Measurements from ENCODE around the gene CNIH4. TPM values are rescaled to one million over a fixed set of nuclear protein-coding genes. Genes with fewer than 3 reads are reported as not detected.

CNIH4 gene
- total RNA-seq, 1 donor from 2014 or later = 70.2 TPM

DNA sequence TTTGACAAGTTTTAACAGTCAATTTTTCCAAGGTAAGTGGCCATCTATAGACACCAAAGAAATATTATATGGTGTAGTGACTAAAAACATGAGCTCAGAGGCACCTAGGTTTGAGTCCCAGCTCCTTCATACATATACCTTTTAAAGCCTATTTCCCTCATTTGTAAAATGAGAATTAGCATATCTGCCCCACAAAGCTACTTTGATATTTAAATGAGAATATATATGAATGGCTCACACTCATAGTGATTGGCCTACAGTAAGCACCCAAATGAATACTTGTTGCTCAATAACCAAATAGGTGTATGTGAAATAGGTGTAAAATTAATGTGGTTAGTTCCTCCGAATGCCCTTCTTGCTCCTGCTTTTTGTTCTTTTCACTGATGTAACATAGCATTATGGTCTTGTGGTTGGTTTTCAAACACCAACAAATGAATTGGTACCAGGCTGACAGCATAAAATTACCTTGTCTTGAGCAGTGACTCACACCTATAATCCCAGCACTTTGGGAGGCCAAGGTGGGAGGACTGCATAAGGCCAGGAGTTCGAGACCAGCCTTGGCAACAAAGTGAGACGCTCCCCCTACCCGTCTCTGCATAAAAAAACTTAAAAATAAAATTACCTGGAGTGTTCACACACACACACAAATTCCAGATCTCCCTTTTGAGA, 25.3 kb downstream of the CNIH4 start:
- Mint-ChIP-seq H3K4me1 (peaks cover 11% of the 10 kb centered on the region), H3K27ac (ENCODE audit: unreplicated experiment) (no peak overlapping the region), H3K36me3 (ENCODE audit: low read depth) (peaks cover 2% of the 10 kb centered on the region), H3K27me3 (ENCODE audit: low read depth) (no peaks in the 10 kb centered on the region), H3K4me3 (no peak overlapping the region), H3K9me3 (no peaks in the 10 kb centered on the region)
- TF ChIP-seq, protein P1, sequence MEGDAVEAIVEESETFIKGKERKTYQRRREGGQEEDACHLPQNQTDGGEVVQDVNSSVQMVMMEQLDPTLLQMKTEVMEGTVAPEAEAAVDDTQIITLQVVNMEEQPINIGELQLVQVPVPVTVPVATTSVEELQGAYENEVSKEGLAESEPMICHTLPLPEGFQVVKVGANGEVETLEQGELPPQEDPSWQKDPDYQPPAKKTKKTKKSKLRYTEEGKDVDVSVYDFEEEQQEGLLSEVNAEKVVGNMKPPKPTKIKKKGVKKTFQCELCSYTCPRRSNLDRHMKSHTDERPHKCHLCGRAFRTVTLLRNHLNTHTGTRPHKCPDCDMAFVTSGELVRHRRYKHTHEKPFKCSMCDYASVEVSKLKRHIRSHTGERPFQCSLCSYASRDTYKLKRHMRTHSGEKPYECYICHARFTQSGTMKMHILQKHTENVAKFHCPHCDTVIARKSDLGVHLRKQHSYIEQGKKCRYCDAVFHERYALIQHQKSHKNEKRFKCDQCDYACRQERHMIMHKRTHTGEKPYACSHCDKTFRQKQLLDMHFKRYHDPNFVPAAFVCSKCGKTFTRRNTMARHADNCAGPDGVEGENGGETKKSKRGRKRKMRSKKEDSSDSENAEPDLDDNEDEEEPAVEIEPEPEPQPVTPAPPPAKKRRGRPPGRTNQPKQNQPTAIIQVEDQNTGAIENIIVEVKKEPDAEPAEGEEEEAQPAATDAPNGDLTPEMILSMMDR (conservative IDR thresholded peaks at IDR 0.05) = no peak
- no peak for DNase-seq (ENCODE audit: low read depth, low spot score)

DNA sequence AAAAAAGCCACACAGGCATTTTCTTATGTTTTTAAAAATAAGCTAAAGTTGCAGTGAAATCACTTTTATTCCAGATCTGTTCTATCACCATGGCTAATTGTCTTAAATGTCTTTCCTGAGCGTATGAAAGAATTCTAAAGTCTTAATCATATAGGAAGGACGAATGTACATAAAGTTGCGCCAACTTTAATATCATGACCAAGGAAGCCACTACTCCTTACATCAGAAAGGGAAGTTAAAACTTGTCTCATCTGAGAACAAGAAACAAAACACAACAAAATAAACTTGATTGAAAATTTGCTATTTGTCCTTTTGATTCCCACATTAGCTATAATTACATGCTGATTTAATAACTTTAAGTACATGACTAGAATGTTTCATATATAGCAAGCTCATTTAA, 26.5 kb downstream of the CNIH4 start:
- peaks cover 13% of the 10 kb centered on the region for H3K4me1 Mint-ChIP-seq
- no peaks in the 10 kb centered on the region for H3K9me3 Mint-ChIP-seq
- TF ChIP-seq, protein P1 (conservative IDR thresholded peaks at IDR 0.05) = no peak
- no peak overlapping the region for H3K27ac Mint-ChIP-seq (ENCODE audit: unreplicated experiment)
- no peaks in the 10 kb centered on the region for H3K27me3 Mint-ChIP-seq (ENCODE audit: low read depth)
- no peak for DNase-seq (ENCODE audit: low read depth, low spot score)
- no peaks in the 10 kb centered on the region for H3K36me3 Mint-ChIP-seq (ENCODE audit: low read depth)
- H3K4me3 Mint-ChIP-seq = no peak overlapping the region

DNA sequence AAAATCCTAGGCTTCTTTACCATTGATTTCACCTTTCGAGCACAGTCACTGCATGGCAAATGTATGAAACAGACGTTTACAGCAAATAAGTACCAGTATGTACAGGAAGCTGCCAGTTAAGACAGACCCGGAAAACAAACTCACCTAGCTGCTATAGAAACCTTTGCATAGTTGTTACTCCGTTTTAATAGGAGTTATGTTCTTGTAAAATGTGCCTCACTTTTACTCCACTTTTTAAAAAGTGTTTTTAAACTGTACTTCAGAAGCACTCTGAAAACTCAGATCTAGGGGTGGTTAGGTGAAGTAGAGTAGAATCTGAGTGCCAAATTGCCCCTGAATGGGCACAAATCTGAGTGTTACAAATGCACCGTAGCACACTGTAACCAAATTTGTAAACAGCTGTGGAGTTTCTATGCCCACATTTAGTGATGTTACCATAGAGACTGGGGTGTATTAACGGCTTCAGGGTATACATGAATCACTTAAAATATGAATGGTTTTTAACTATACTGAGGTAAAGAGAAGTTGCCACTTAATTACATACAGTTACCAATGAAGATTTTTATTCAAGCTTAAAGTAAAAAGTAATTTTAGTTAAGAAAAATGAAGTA, 30.7 kb downstream of the CNIH4 start:
- Mint-ChIP-seq H3K36me3 (ENCODE audit: low read depth) (peaks cover 11% of the 10 kb centered on the region), H3K27ac (ENCODE audit: unreplicated experiment) (no peak overlapping the region), H3K9me3 (no peaks in the 10 kb centered on the region), H3K4me1 (peaks cover 13% of the 10 kb centered on the region), H3K4me3 (no peak overlapping the region), H3K27me3 (ENCODE audit: low read depth) (no peaks in the 10 kb centered on the region)
- no peak for DNase-seq (ENCODE audit: low read depth, low spot score)
- TF ChIP-seq, protein P1 (conservative IDR thresholded peaks at IDR 0.05) = no peak

DNA sequence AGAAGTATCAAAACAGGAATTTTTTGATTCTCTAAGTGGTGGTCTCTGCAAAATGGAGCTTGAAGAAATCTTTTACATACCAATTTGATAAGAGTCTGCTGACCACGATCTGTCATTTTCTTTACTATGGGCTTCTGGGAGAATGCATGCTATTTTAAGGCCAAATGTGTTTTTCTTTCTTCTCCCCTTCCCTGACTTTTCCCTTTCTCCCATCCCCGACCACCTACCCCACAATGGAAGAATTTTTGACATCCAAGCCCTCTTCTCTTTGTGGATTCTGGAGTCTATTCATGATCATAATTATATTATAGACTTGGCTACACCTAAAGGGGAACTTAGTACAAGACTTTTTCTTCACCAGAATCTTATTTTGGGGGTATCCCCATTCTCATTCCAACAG, 31.3 kb downstream of the CNIH4 start:
- peaks cover 13% of the 10 kb centered on the region for H3K4me1 Mint-ChIP-seq
- TF ChIP-seq, protein P1 (conservative IDR thresholded peaks at IDR 0.05) = no peak
- H3K27me3 Mint-ChIP-seq (ENCODE audit: low read depth) = no peaks in the 10 kb centered on the region
- H3K27ac Mint-ChIP-seq (ENCODE audit: unreplicated experiment) = no peak overlapping the region
- peaks cover 14% of the 10 kb centered on the region for H3K36me3 Mint-ChIP-seq (ENCODE audit: low read depth)
- no peak for DNase-seq (ENCODE audit: low read depth, low spot score)
- no peaks in the 10 kb centered on the region for H3K9me3 Mint-ChIP-seq
- H3K4me3 Mint-ChIP-seq = no peak overlapping the region

DNA sequence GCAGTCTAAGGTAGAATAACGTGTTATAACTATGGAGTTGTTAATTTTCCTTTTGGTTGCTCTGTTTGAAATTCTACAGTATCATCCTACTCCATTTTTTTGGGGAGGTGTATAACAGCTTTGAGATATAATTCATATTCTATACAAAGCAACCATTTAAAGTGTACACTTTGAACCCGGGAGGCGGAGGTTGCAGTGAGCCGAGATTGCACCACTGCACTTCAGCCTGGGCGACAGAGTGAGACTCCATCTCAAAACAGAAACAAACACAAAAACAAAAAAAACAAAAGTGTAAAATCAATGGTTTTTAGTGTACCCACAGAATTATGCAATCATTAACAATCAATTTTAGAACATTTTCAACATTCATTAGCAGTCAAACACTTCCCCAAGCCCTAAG, 33.8 kb downstream of the CNIH4 start:
- TF ChIP-seq, protein P1 (conservative IDR thresholded peaks at IDR 0.05) = no peak
- Mint-ChIP-seq H3K27ac (ENCODE audit: unreplicated experiment) (no peak overlapping the region), H3K36me3 (ENCODE audit: low read depth) (peaks cover 17% of the 10 kb centered on the region), H3K4me3 (no peak overlapping the region), H3K4me1 (peaks cover 13% of the 10 kb centered on the region), H3K9me3 (no peaks in the 10 kb centered on the region), H3K27me3 (ENCODE audit: low read depth) (no peaks in the 10 kb centered on the region)
- DNase-seq (ENCODE audit: low read depth, low spot score) = no peak

Measured in neural crest cell (in vitro differentiated cells).